ENCODE measurements around the gene KRTAP17-1. TPM values are rescaled to one million over a fixed set of nuclear protein-coding genes. Genes with fewer than 3 reads are reported as not detected.
"Not testable (repeated sequence)": the region's sequence is repeated elsewhere in the genome, so short reads cannot be mapped to it uniquely, and the experiment has no call there.

Gene KRTAP17-1
- total RNA-seq, 1 donor from 2014 or later, result not detected

GRCh38 chr17:41278176-41278955 lies 37.1 kb downstream of the KRTAP17-1 start:
- no peak overlapping the region for H3K4me3 Mint-ChIP-seq
- H3K36me3 Mint-ChIP-seq (ENCODE audit: low read depth), result no peaks in the 10 kb centered on the region
- peaks cover 53% of the 10 kb centered on the region for H3K27me3 Mint-ChIP-seq (ENCODE audit: low read depth)
- DNase-seq (ENCODE audit: low read depth, low spot score), result no peak
- no peak overlapping the region for H3K27ac Mint-ChIP-seq (ENCODE audit: unreplicated experiment)
- no peaks in the 10 kb centered on the region for H3K4me1 Mint-ChIP-seq
- H3K9me3 Mint-ChIP-seq, result no peaks in the 10 kb centered on the region
- no peak for TF ChIP-seq CTCF (conservative IDR thresholded peaks at IDR 0.05)

- H3K27ac Mint-ChIP-seq (ENCODE audit: unreplicated experiment); DNase-seq (ENCODE audit: low read depth, low spot score); H3K36me3 Mint-ChIP-seq (ENCODE audit: low read depth); H3K4me1 Mint-ChIP-seq; H3K9me3 Mint-ChIP-seq; H3K4me3 Mint-ChIP-seq: not testable (repeated sequence)
- peaks cover 45% of the 10 kb centered on the region for H3K27me3 Mint-ChIP-seq (ENCODE audit: low read depth)
Measured at GRCh38 chr17:41275648-41276190, 39.8 kb downstream of the KRTAP17-1 start, which contains the start of gene KRTAP9-7. KRTAP9-7 (plus strand) TSS chr17:41275698; CDS start chr17:41275698, 0 bp downstream.

GRCh38 chr17:41271858-41272257 lies 43.7 kb downstream of the KRTAP17-1 start:
- no peaks in the 10 kb centered on the region for H3K4me1 Mint-ChIP-seq
- no peaks in the 10 kb centered on the region for H3K36me3 Mint-ChIP-seq (ENCODE audit: low read depth)
- no peaks in the 10 kb centered on the region for H3K9me3 Mint-ChIP-seq
- no peak overlapping the region for H3K4me3 Mint-ChIP-seq
- no peak for TF ChIP-seq CTCF (conservative IDR thresholded peaks at IDR 0.05)
- DNase-seq (ENCODE audit: low read depth, low spot score), result no peak
- no peak overlapping the region for H3K27ac Mint-ChIP-seq (ENCODE audit: unreplicated experiment)
- peaks cover 13% of the 10 kb centered on the region for H3K27me3 Mint-ChIP-seq (ENCODE audit: low read depth)

GRCh38 chr17:41271323-41271722 lies 44.2 kb downstream of the KRTAP17-1 start:
- H3K4me3 Mint-ChIP-seq; H3K9me3 Mint-ChIP-seq; H3K4me1 Mint-ChIP-seq; DNase-seq (ENCODE audit: low read depth, low spot score); H3K27ac Mint-ChIP-seq (ENCODE audit: unreplicated experiment); H3K36me3 Mint-ChIP-seq (ENCODE audit: low read depth); H3K27me3 Mint-ChIP-seq (ENCODE audit: low read depth): not testable (repeated sequence)

GRCh38 chr17:41267711-41268110 lies 47.8 kb downstream of the KRTAP17-1 start:
- Mint-ChIP-seq H3K4me1 (no peaks in the 10 kb centered on the region), H3K36me3 (ENCODE audit: low read depth) (no peaks in the 10 kb centered on the region), H3K4me3 (no peak overlapping the region), H3K9me3 (no peaks in the 10 kb centered on the region), H3K27me3 (ENCODE audit: low read depth) (peaks cover 25% of the 10 kb centered on the region), H3K27ac (ENCODE audit: unreplicated experiment) (no peak overlapping the region)
- no peak for DNase-seq (ENCODE audit: low read depth, low spot score)
- no peak for TF ChIP-seq CTCF (conservative IDR thresholded peaks at IDR 0.05)

- Mint-ChIP-seq H3K27ac (ENCODE audit: unreplicated experiment) (no peak within 1 kb of the TSS), H3K4me3 (no peak within 1 kb of the TSS), H3K9me3 (peaks cover 3% of the 10 kb centered on the region), H3K27me3 (ENCODE audit: low read depth) (peaks cover 49% of the 10 kb centered on the region), H3K36me3 (ENCODE audit: low read depth) (no peaks in the 10 kb centered on the region), H3K4me1 (no peaks in the 10 kb centered on the region)
- no peak for TF ChIP-seq CTCF (conservative IDR thresholded peaks at IDR 0.05)
- no peak for DNase-seq (ENCODE audit: low read depth, low spot score)
Measured at GRCh38 chr17:41265078-41265477, 50.4 kb downstream of the KRTAP17-1 start, which contains the start of gene KRTAP9-6. KRTAP9-6 (plus strand) TSS chr17:41265378; CDS start chr17:41265378, 0 bp downstream.

Other genes starting within 250 kb of the KRTAP17-1 start
- not detected in 2 replicates for gene KRTAP2-4, start 249.8 kb downstream of the KRTAP17-1 start, total RNA-seq
- gene KRTAP4-7, start 231.6 kb downstream of the KRTAP17-1 start, total RNA-seq, result not detected in 2 replicates
- gene KRTAP4-8, start 217.6 kb downstream of the KRTAP17-1 start, total RNA-seq, result not detected in 2 replicates
- not detected in 2 replicates for gene KRTAP4-16, start 213.5 kb downstream of the KRTAP17-1 start, total RNA-seq
- gene KRTAP4-9, start 210.3 kb downstream of the KRTAP17-1 start, total RNA-seq, result not detected in 2 replicates
- not detected in 2 replicates for gene KRTAP4-11, start 197.3 kb downstream of the KRTAP17-1 start, total RNA-seq
- not detected in 2 replicates for gene KRTAP4-12, start 191.5 kb downstream of the KRTAP17-1 start, total RNA-seq
- gene KRTAP4-6, start 175.2 kb downstream of the KRTAP17-1 start, total RNA-seq, result not detected in 2 replicates
- not detected in 2 replicates for gene KRTAP4-5, start 165.9 kb downstream of the KRTAP17-1 start, total RNA-seq
- not detected in 2 replicates for gene KRTAP4-4, start 155.0 kb downstream of the KRTAP17-1 start, total RNA-seq
- not detected in 2 replicates for gene KRTAP4-3, start 147.5 kb downstream of the KRTAP17-1 start, total RNA-seq
- gene KRTAP4-2, start 137.5 kb downstream of the KRTAP17-1 start, total RNA-seq, result not detected in 2 replicates
- not detected in 2 replicates for gene KRTAP4-1, start 130.8 kb downstream of the KRTAP17-1 start, total RNA-seq
- gene KRTAP9-1, start 125.8 kb downstream of the KRTAP17-1 start, total RNA-seq, result not detected in 2 replicates
- gene KRTAP9-2, start 89.1 kb downstream of the KRTAP17-1 start, total RNA-seq, result not detected in 2 replicates
- gene KRTAP9-3, start 83.3 kb downstream of the KRTAP17-1 start, total RNA-seq, result not detected in 2 replicates
- gene KRTAP9-8, start 77.7 kb downstream of the KRTAP17-1 start, total RNA-seq, result not detected in 2 replicates
- not detected in 2 replicates for gene KRTAP9-4, start 66.0 kb downstream of the KRTAP17-1 start, total RNA-seq
- gene KRTAP9-9, start 60.3 kb downstream of the KRTAP17-1 start, total RNA-seq, result not detected in 2 replicates
- not detected in 2 replicates for gene KRTAP9-6, start 50.3 kb downstream of the KRTAP17-1 start, total RNA-seq
- gene KRTAP9-7, start 40.0 kb downstream of the KRTAP17-1 start, total RNA-seq, result not detected in 2 replicates
- not detected in 2 replicates for gene KRTAP29-1, start 12.9 kb downstream of the KRTAP17-1 start, total RNA-seq
- gene KRTAP16-1, start 6.4 kb downstream of the KRTAP17-1 start, total RNA-seq, result not detected in 2 replicates
- gene KRT33A, start 35.1 kb upstream of the KRTAP17-1 start, total RNA-seq, result not detected in 2 replicates
- gene KRT33B, start 54.1 kb upstream of the KRTAP17-1 start, total RNA-seq, result not detected in 2 replicates
- gene KRT34, start 66.6 kb upstream of the KRTAP17-1 start, total RNA-seq, result not detected in 2 replicates
- gene KRT31, start 81.9 kb upstream of the KRTAP17-1 start, total RNA-seq, result not detected in 2 replicates
- gene KRT37, start 108.9 kb upstream of the KRTAP17-1 start, total RNA-seq, result not detected in 2 replicates
- gene KRT38, start 125.3 kb upstream of the KRTAP17-1 start, total RNA-seq, result not detected in 2 replicates
- gene KRT32, start 151.7 kb upstream of the KRTAP17-1 start, total RNA-seq, result not detected in 2 replicates
- not detected in 2 replicates for gene KRT35, start 165.4 kb upstream of the KRTAP17-1 start, total RNA-seq
- not detected in 2 replicates for gene KRT36, start 174.2 kb upstream of the KRTAP17-1 start, total RNA-seq
- not detected in 2 replicates for gene KRT13, start 189.9 kb upstream of the KRTAP17-1 start, total RNA-seq
- not detected in 2 replicates for gene KRT15, start 203.2 kb upstream of the KRTAP17-1 start, total RNA-seq
- gene KRT19, start 212.6 kb upstream of the KRTAP17-1 start, total RNA-seq, result 0.35 and 0.80 TPM in 2 replicates

All from neural crest cell (in vitro differentiated cells).